H54 (cell line): Measurements from ENCODE around the gene STIM1.
"Not testable (repeated sequence)": the region's sequence is repeated elsewhere in the genome, so short reads cannot be mapped to it uniquely, and the experiment has no call there.

ENCODE experiments used
- DNase-seq: peaks from one replicate; pipeline ENCODE4 v3.0.0; 2011; ENCODE audit warnings: low spot score, mixed read lengths; ENCODE audit not compliant: insufficient read length
- FAIRE-seq: peaks from 3 replicates; lab custom pipeline; 2011; peaks lifted over from hg19 to GRCh38; lab: Jason Lieb, UNC
- POLR2A ChIP-seq: IDR thresholded peaks from 2 replicates; pipeline ENCODE4 v1.6.1; 2011; ENCODE audit warnings: low read depth, mild to moderate bottlenecking, low read length

The STIM1 gene

DNA sequence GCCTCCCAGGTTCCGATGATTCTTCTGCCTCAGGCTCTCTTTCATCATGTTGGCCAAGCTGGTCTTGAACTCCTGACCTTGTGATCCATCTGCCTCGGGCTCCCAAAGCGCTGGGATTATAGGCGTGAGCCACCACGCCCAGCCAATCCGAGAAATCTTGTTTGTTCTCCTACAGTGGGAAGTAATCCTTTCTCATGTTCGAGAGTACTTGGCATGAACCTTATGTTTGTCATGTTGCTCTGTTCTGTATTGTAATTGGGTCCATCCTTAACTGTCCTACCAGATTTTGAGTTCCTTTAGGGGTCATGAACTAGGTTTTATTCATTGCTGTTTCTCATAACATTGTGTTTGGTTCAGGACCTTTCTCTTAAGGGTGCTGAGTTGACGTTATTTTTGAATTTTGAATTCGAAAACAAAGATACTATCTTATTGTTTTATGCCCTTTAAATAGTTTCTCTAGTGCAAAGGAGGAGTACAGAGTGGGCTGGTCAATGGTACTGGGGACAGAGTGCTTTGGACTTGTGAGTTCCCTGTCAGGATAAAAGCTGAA is 125.7 kb downstream of the STIM1 start:
- FAIRE-seq (no peak), DNase-seq (no peak)
- no peak for TF ChIP-seq POLR2A

DNA sequence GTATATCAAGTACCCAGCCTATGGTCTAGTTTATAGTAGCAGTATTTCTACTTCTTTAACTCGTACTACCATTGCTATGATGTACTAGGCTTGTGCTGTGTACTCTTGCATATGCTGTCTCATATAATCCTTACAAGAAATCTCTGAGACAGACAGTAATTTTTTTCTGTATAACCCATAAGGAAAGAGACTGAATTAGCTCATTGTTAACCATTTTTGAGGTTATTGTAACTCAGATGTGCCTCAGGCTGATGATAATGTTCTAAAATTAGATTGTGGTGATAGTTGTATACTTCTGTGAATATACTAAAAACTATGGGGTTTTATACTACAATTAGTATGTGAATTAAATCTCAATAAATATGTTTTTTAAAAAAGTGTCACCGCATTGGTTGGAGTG is 127.0 kb downstream of the STIM1 start:
- no peak for FAIRE-seq
- TF ChIP-seq POLR2A = no peak
- DNase-seq = no peak

DNA sequence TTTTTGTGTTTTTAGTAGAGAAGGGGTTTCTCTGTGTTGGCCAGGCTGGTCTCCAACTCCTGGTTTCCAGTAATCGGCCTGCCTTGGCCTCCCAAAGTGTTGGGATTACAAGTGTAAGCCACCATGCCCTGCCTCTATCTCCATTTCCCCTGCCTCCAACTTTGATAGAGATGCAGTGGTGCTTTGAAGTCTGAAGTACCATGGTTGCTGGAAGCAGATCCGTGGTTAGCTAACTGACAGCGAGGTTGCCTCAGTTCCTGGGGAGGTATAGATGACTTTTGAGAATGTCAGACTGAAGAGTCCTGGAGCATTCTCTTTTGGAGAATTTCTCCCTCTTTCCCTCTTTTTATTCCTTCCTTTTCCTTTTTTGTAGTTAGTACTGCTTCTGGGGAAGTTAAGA is 127.6 kb downstream of the STIM1 start:
- DNase-seq (no peak), FAIRE-seq (no peak)
- no peak for TF ChIP-seq POLR2A

DNA sequence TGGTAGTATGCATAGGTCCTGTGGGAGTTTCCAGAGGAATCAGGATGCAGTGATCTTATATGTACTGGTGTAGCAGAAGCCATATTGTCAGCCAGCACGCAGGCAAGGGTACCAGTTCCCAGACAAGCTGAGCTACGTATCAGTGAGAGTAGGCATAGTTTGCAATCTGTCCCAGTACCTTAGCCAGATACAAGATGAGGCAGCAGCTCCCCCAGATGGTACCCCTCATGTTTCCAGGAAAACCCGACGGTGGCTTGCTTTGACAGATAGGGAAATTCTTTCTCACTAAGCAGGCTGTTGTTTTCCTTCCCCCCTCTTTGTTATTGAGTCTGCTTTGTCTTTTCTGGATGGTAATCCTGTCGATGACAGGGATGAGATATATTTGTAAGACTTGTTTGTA is 129.4 kb downstream of the STIM1 start:
- FAIRE-seq = no peak
- TF ChIP-seq POLR2A = no peak
- no peak for DNase-seq

DNA sequence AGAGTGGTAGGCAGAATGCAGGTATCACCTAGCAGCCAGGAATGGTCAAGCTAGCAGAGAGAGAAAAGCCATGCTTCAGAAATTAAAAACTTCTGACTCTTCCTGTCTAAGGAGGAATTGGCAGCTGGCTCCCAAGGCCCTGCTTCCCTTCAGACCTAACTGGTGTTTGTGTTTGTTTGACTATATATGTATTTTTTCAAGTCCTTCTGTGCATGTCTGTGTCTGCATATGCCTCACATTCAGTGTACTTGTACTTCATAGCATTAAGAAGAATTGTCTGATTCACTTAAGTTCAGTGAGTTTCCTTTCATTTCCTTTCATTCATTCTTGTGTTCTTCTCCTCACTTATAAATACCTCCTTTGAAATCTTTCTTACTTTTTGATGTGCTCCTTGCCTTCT is 130.2 kb downstream of the STIM1 start:
- DNase-seq (no peak), FAIRE-seq (no peak)
- TF ChIP-seq POLR2A = no peak

DNA sequence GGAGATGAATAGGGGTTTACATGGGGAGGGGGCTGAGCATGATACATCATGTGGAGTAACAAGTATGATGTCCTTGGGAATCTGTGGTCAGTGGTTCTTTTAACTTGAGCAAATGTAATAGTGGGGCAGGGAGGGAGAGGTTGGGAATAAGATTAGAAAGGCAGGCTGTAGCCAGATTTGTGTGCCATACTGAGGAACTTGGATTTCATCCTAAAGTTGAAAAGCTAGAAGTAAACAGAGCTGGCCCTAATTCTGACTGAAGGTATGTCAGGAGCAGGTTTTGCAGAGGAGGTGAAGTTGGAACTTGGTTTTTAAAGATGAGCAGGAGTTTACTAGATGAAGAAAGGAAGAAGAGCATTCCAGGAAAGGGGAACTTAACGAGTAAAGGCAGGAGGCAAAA is 130.8 kb downstream of the STIM1 start:
- no peak for FAIRE-seq
- no peak for DNase-seq
- no peak for TF ChIP-seq POLR2A

DNA sequence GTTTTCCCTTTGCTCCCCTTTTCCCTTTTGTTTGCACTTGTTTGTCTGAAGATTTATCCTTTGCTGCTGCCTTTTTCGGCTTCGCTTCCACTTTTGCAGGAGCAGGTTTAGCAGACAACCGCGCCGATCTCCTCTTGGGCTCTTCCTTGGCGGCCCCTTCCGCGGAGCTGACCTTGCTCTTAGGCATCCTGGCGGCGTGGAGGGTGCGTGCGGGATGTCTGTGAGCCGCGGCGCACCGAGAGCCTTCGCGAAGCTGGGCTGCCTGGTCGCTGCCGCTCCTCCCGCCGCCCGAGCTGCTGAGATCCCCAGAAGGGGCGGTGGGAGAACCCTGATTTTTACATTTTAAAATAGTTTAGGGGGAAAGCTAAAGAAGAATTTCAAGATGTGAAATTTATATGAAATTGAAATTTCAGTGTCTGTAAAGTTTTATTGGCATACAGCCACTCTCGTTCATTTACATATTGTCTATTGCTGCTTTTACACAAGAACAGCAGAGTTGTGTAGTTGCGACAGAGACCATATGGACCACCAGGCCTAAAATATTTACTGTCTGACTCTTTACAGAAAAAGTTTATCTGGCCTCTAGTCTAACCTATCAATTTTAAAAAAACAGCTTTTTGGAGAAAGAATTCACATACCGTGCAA is 133.9 kb downstream of the STIM1 start:
- TF ChIP-seq POLR2A = no peak
- FAIRE-seq (no peak), DNase-seq (no peak)

DNA sequence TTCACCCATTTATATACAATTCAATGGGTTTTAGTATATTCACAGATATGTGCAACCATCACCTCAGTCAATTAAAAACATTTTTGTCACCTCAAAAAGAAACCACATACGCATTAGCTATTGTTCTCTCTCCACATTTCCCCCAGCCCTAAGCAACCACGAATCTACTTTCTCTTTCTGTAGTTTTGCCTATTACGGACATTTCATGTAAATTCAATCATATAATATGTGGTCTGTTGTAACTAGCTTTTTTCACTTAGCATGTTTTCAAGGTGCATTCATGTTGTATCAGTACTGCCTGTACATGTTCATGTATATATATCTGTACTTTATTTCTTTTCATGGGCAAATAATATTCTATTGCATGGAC is 134.4 kb downstream of the STIM1 start:
- no peak for TF ChIP-seq POLR2A
- DNase-seq (no peak), FAIRE-seq (no peak)

DNA sequence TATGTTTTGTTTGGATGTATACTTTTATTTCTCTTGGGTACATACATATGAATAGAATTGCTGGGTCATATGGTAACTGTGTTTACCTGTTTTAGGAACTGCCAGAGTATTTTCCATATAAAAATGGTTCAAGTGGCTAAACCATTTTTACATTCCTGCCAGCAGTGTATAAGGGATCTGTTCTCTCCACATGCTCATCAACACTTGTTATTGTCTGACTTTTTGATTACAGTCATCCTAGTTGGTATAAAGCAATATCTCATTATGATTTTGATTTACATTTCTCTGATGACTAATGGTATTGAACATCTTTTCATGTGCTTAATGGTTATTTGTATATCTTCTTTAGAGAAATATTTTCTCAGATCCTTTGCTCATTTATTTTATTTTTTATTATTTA is 134.9 kb downstream of the STIM1 start:
- FAIRE-seq (peak; percentile 75), DNase-seq (no peak)
- TF ChIP-seq POLR2A = no peak

DNA sequence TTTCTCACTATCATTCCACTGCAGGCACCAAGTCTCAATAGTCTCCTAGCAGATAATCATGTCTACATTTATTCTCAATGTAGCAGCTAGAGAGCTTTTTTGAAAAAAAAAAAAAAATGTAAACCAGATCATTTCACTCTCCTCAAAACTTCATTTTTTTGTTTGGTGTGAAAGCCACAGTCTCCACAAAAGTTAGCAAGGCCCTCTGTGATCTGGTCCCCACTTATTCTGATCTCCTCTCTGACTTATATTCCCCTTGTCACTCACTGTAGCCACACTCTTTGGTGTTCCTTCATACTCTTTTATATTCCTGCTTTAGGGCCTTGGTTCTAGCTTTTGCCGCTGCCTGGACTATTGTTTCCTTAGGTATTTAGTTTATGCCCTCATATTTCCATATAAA is 137.5 kb downstream of the STIM1 start:
- TF ChIP-seq POLR2A = no peak
- DNase-seq (no peak), FAIRE-seq (no peak)

DNA sequence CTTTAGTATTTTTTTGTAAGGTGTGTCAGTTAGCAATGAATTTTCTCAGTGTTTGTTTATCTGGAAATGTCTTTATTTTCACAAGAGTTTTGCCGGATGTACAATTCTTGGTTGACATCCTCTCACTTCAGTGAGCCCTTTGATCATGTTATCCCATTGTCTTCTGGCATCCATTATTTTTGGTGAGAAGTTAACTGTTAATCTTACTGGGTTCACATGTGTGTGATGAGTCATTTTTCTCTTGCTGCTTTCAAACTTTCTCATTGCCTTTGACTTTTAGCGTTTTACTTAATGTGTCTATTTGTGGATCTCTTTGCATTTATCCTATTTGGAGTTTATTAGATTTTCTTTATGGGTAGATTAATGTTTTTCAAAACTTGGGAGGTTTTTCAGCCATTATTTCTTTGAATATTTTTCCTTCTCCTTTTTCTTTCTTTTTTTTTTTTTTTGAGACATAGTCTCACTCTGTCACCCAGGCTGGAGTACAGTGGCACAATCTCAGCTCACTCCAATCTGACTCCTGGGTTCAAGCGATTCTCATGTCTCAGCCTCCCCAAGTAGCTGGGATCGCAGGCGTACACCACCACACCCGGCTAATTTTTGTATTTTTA is 138.7 kb downstream of the STIM1 start:
- TF ChIP-seq POLR2A = no peak
- DNase-seq (no peak), FAIRE-seq (peak; percentile 73)

DNA sequence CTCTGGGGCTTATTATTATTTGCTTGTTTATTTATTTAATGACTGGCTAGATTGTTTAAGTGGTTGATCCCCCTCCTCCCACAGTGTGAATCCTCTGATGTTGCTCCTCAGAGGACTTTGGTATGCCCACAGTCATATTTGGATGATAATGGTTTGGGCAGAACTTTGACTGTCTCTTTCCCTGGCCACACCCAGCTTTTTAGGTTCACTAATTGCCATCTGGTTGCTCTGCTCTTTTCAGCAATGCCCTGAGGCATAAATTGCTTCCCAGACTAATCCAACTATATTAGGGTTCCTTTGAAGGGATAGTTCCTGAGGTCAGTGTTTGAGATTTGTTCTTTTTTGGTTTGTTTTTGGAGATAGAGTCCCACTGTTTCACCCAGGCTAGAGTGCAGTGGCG is 139.8 kb downstream of the STIM1 start:
- FAIRE-seq = no peak
- no peak for DNase-seq
- TF ChIP-seq POLR2A = no peak

DNA sequence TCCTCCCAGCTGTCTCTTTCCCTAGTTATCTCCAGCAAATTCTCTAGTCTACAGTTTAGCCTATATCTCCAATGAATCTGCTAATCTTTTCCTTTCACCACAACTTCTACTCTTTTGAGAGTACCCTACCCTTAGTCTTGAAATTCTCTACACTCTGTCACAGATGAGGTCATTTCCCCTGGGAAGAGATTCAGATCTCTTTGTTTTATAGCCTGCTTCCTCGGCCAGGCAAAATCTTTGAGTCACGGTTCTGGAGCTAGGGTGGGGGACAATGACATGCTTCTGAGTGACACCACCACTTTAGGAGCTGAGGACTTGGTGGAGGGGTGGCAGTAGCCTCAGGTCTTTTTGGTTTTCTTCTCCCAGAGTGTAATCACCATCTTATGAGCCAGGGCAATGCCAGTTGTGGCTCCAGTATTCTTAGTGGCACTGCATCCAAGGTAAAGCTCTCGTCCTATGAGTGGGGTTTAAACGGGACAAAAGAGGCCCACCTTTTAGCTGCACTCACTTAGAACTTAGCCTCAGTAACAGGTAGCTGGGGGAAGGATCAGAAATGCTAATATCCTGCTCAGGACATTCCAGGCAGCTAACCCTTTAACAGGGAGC is 140.6 kb downstream of the STIM1 start:
- DNase-seq (peak; percentile 38), FAIRE-seq (peak; percentile 82)
- no peak for TF ChIP-seq POLR2A

DNA sequence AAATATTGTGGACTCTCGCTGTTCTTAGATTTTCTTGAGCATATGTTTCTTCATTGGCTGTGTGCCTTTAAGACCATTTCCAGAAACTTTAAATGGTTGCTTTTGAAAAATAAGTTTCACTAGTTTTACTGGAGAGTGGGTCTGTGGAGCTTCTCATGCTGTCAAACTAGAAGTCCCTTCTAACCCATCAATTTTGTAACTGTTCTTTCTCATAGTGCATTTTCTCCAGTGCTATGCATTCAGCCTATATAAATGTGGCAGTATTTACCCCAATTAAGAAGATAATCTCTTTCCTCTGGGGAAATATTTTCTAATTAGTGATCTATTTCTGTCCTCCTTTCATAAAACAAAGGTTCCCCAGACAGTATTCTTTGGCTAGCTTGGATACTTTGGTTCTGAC is 141.2 kb downstream of the STIM1 start:
- DNase-seq (no peak), FAIRE-seq (no peak)
- no peak for TF ChIP-seq POLR2A

DNA sequence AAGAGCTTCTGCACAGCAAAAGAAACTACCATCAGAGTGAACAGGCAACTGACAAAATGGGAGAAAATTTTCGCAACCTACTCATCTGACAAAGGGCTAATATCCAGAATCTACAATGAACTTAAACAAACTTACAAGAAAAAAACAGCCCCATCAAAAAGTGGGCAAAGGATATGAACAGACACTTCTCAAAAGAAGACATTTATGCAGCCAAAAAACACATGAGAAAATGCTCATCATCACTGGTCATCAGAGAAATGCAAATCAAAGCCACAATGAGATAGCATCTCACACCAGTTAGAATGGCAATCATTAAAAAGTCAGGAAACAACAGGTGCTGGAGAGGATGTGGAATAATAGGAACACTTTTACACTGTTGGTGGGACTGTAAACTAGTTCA is 149.3 kb downstream of the STIM1 start:
- not testable (repeated sequence) for DNase-seq, FAIRE-seq
